H1 (cell line): ENCODE results near the gene RNF214. TPM values are rescaled to one million over a fixed set of nuclear protein-coding genes. Genes with fewer than 3 reads are reported as not detected.

Experiments
- CTCF ChIA-PET: fragments of 300-600 bp; sonication (Branson Sonifier 250); formaldehyde crosslinking; loops from one replicate; lab custom pipeline; 2021; ENCODE audit not compliant: partially characterized antibody; lab: Charles Lee
- POLR2A ChIA-PET: fragments of 300-600 bp; sonication (Branson Sonifier 250); formaldehyde crosslinking; loops from one replicate; lab custom pipeline; 2021; ENCODE audit warnings: inconsistent platforms; ENCODE audit not compliant: partially characterized antibody; lab: Charles Lee
- DNase-seq, 2 experiments: peaks; one replicate each; pipeline versions ENCODE4 v3.0.0 to v3.0.0-alpha.2; 2010 to 2022; ENCODE audit warnings: low spot score in 2 of 2, low read depth in 1 of 2, mixed read lengths in 1 of 2
- FAIRE-seq: peaks from 2 replicates; lab custom pipeline; 2011; peaks lifted over from hg19 to GRCh38; lab: Jason Lieb, UNC
- H2AFZ ChIP-seq: 2 replicates; pipeline ENCODE4 v1.8.1; 2012; ENCODE audit warnings: low read length, inconsistent platforms
- H2AK5ac ChIP-seq: 2 replicates; pipeline ENCODE4 v1.6.1; 2013; ENCODE audit warnings: low read depth, low read length
- H2BK120ac ChIP-seq: replicated peaks from 2 replicates; pipeline ENCODE3; 2013; ENCODE audit warnings: low read depth, low read length, inconsistent platforms
- H2BK12ac ChIP-seq: 2 replicates; pipeline ENCODE4 v1.6.1; 2013; ENCODE audit warnings: low read depth, low read length
- H2BK15ac ChIP-seq: 2 replicates; pipeline ENCODE4 v1.6.1; 2013; ENCODE audit warnings: low read length
- H2BK20ac ChIP-seq: 2 replicates; pipeline ENCODE4 v1.6.1; 2013; ENCODE audit warnings: low read length
- H2BK5ac ChIP-seq: 2 replicates; pipeline ENCODE4 v1.6.1; 2013; ENCODE audit warnings: low read depth, low read length
- H3K14ac ChIP-seq: 2 replicates; pipeline ENCODE4 v1.6.1; 2013; ENCODE audit warnings: inconsistent platforms; ENCODE audit not compliant: insufficient read length
- H3K18ac ChIP-seq: 2 replicates; pipeline ENCODE4 v1.6.1; 2013; ENCODE audit warnings: low read length; ENCODE audit errors: extremely low read depth
- H3K23ac ChIP-seq: 2 replicates; pipeline ENCODE4 v1.6.1; 2013; ENCODE audit warnings: inconsistent platforms; ENCODE audit not compliant: insufficient read length
- H3K23me2 ChIP-seq: 2 replicates; pipeline ENCODE4 v1.6.1; 2013; ENCODE audit warnings: low read depth, low read length
- H3K27ac ChIP-seq: 2 replicates; pipeline ENCODE4 v1.6.1; 2011; ENCODE audit warnings: low read depth, low read length, inconsistent platforms
- H3K27me3 ChIP-seq, 4 experiments: replicated peaks in 1 of 4; 1 replicate in 1 of 4; 2 replicates in 3 of 4; pipeline versions ENCODE4 v1.6.1 to v1.8.1; 2011 to 2013; ENCODE audit warnings: low read length in 3 of 4, mild to moderate bottlenecking in 3 of 4, inconsistent platforms in 2 of 4, mixed read lengths in 2 of 4, moderate library complexity in 1 of 4; ENCODE audit not compliant: control insufficient read depth in 3 of 4, insufficient read depth in 3 of 4; ENCODE audit errors: extremely low read depth in 1 of 4
- H3K36me3 ChIP-seq, 4 experiments: 2 replicates each; pipeline versions ENCODE4 v1.6.1 to v1.8.1; 2011 to 2013; ENCODE audit warnings: mild to moderate bottlenecking in 4 of 4, low read length in 3 of 4, moderate library complexity in 2 of 4, control low read depth in 1 of 4, inconsistent platforms in 1 of 4; ENCODE audit not compliant: insufficient read depth in 4 of 4, control insufficient read depth in 2 of 4
- H3K4ac ChIP-seq: replicated peaks from 2 replicates; pipeline ENCODE3; 2013; ENCODE audit warnings: low read length, low read depth, mixed read lengths, inconsistent platforms; ENCODE audit not compliant: insufficient read length
- H3K4me1 ChIP-seq, 4 experiments: replicated peaks in 1 of 4; 1 replicate in 1 of 4; 2 replicates in 3 of 4; pipeline versions ENCODE4 v1.6.1 to v1.8.1; 2011 to 2013; ENCODE audit warnings: low read length in 3 of 4, inconsistent platforms in 2 of 4, mixed read lengths in 1 of 4; ENCODE audit not compliant: insufficient read depth in 4 of 4, control insufficient read depth in 3 of 4
- H3K4me2 ChIP-seq, 2 experiments: 2 replicates each; pipeline versions ENCODE4 v1.6.1 to v1.8.1; 2011 to 2013; ENCODE audit warnings: low read depth in 2 of 2, low read length in 2 of 2, control low read depth in 1 of 2, inconsistent platforms in 1 of 2, mild to moderate bottlenecking in 1 of 2; ENCODE audit not compliant: insufficient read depth in 1 of 2
- H3K4me3 ChIP-seq, 4 experiments: fragments of 200-600, 300-600 bp in 1 of 4; sonication (generic), shearing (Covaris generic), sonication (Bioruptor Twin) in 1 of 4; 2 replicates each; pipeline versions ENCODE4 v1.5.1 to v1.8.1; 2011 to 2016; ENCODE audit warnings: low read length in 4 of 4, low read depth in 3 of 4, control low read depth in 2 of 4, inconsistent platforms in 2 of 4, mild to moderate bottlenecking in 2 of 4, mixed read lengths in 1 of 4, moderate library complexity in 1 of 4; ENCODE audit not compliant: insufficient read depth in 2 of 4; ENCODE audit errors: extremely low read depth in 1 of 4
- H3K56ac ChIP-seq: replicated peaks from 2 replicates; pipeline ENCODE3; 2013; ENCODE audit warnings: low read depth, mild to moderate bottlenecking, mixed read lengths, low read length, inconsistent platforms; ENCODE audit not compliant: insufficient read length
- H3K79me1 ChIP-seq: 2 replicates; pipeline ENCODE4 v1.6.1; 2013; ENCODE audit warnings: low read depth, low read length, control low read depth
- H3K79me2 ChIP-seq, 2 experiments: 2 replicates each; pipeline versions ENCODE4 v1.6.1 to v1.8.1; 2012 to 2013; ENCODE audit warnings: low read length in 2 of 2, mild to moderate bottlenecking in 2 of 2, inconsistent platforms in 1 of 2; ENCODE audit not compliant: insufficient read depth in 2 of 2, control insufficient read depth in 1 of 2
- H3K9ac ChIP-seq, 4 experiments: replicated peaks in 1 of 4; 1 replicate in 1 of 4; 2 replicates in 3 of 4; pipeline versions ENCODE4 v1.6.1 to v1.8.1; 2011 to 2013; ENCODE audit warnings: low read depth in 3 of 4, low read length in 3 of 4, control low read depth in 2 of 4, mild to moderate bottlenecking in 2 of 4, moderate library complexity in 2 of 4, inconsistent platforms in 1 of 4; ENCODE audit errors: extremely low read depth in 1 of 4
- H3K9me3 ChIP-seq, 2 experiments: 2 replicates each; pipeline versions ENCODE4 v1.6.1 to v1.8.1; 2012 to 2013; ENCODE audit warnings: mild to moderate bottlenecking in 2 of 2, moderate library complexity in 2 of 2, control low read depth in 1 of 2, inconsistent platforms in 1 of 2, low read depth in 1 of 2, low read length in 1 of 2, mixed read lengths in 1 of 2; ENCODE audit not compliant: insufficient read depth in 2 of 2
- H4K20me1 ChIP-seq, 2 experiments: replicated peaks in 1 of 2; 2 replicates each; pipeline versions ENCODE3 to v1.8.1; 2011 to 2013; ENCODE audit warnings: inconsistent platforms in 2 of 2, low read length in 2 of 2, mild to moderate bottlenecking in 1 of 2; ENCODE audit not compliant: insufficient read depth in 2 of 2, control insufficient read depth in 1 of 2
- H4K5ac ChIP-seq: 2 replicates; pipeline ENCODE4 v1.6.1; 2013; ENCODE audit warnings: low read length, low read depth, mixed read lengths, inconsistent platforms; ENCODE audit not compliant: insufficient read length
- H4K8ac ChIP-seq: 2 replicates; pipeline ENCODE4 v1.8.0; 2013; ENCODE audit warnings: mild to moderate bottlenecking, moderate library complexity, low read length, inconsistent platforms; ENCODE audit not compliant: insufficient read depth; ENCODE audit errors: extremely low read depth
- H4K91ac ChIP-seq: replicated peaks from 2 replicates; pipeline ENCODE3; 2013; ENCODE audit warnings: low read length, mixed read lengths, inconsistent platforms; ENCODE audit not compliant: insufficient read length
- BRCA1 ChIP-seq: IDR thresholded peaks from 2 replicates; pipeline ENCODE4 v1.6.1; 2012; ENCODE audit warnings: low read depth, low read length, improper control_type of control experiment
- GABPA ChIP-seq: IDR thresholded peaks from 2 replicates; pipeline ENCODE4 v1.6.1; 2011; ENCODE audit warnings: mild to moderate bottlenecking, low read length, moderate library complexity, borderline replicate concordance; ENCODE audit not compliant: insufficient read depth
- SIRT6 ChIP-seq: IDR thresholded peaks from one replicate; pipeline ENCODE4 v1.7.1; 2012; ENCODE audit warnings: low read length, inconsistent platforms
- SP1 ChIP-seq: IDR thresholded peaks from 2 replicates; pipeline ENCODE4 v1.6.1; 2011; ENCODE audit warnings: low read depth, low read length
- SP2 ChIP-seq: IDR thresholded peaks from 2 replicates; pipeline ENCODE4 v1.6.1; 2012; ENCODE audit warnings: mild to moderate bottlenecking, low read length, inconsistent platforms
- WGBS, 2 experiments: shearing (Covaris generic) in 1 of 2; methylation state at CpG; one replicate each; pipeline versions ENCODE4 v1.1.6 to v1.1.7; 2013 to 2015; ENCODE audit warnings: low lambda C conversion rate in 2 of 2, mixed read lengths in 2 of 2, inconsistent platforms in 1 of 2, low coverage in 1 of 2, missing lambda C conversion rate in 1 of 2; ENCODE audit not compliant: insufficient replicate concordance in 2 of 2, insufficient coverage in 1 of 2, insufficient read length in 1 of 2; ENCODE audit errors: extremely low coverage in 1 of 2, missing lambda C conversion rate in 1 of 2; 5-methylcytosine and 5-hydroxymethylcytosine counted together
- polyA plus RNA-seq, 7 experiments: library from polyadenylated mRNA; depleted of rRNA in 3 of 7; stranded (reverse) in 5 of 7; unstranded in 2 of 7; fragments of >200 nt in 5 of 7; fragments of 200-250 nt in 2 of 7; gene quantifications; 1 replicate in 5 of 7; 2 replicates in 1 of 7; 4 replicates in 1 of 7; pipeline versions ENCODE4 v1.2.1 to v1.2.3, GENCODE V29; 2011 to 2013; ENCODE audit warnings: missing spikeins in 2 of 7, mixed read lengths in 2 of 7
- total RNA-seq: library from RNA; stranded (reverse); fragmentation: NEBNext Ultra II Directional; extraction: Animal tissue kit (Norgen Biotek cat#: 25700); gene quantifications from 2 replicates; pipeline ENCODE4 v1.2.1, GENCODE V29; 2021

RNF214 gene
- total and polyA plus RNA-seq, 2 of the 8 experiments (the other 6 are each of a cell fraction or from before 2014, with no cell fraction given): 34.9 to 35.6 TPM

- CTCF ChIA-PET: interaction anchor here (13.4 to 14.0 kb wide), 2 partner anchors 11 to 37 kb away, joined by 249 to 359 read pairs; partner anchors contain the start of genes PCSK7, RNF214 and TAGLN
- H3K23ac ChIP-seq: no peak overlapping the region
- no peaks in the 10 kb centered on the region for H3K4me1 ChIP-seq
- H3K14ac ChIP-seq: no peak overlapping the region
- no peaks in the 10 kb centered on the region for H3K9me3 ChIP-seq
- H2BK120ac ChIP-seq: no peak overlapping the region
- H3K27ac ChIP-seq: no peak overlapping the region
- H4K91ac ChIP-seq: no peak overlapping the region
- H2BK12ac ChIP-seq: no peak overlapping the region
- H3K9ac ChIP-seq: no peak overlapping the region
- H4K8ac ChIP-seq: no peak overlapping the region; the same call in 1 of the 2 replicates
- H3K18ac ChIP-seq: no peak overlapping the region
- no peak overlapping the region for H3K4me2 ChIP-seq
- H2BK20ac ChIP-seq: no peak overlapping the region
- no peaks in the 10 kb centered on the region for H3K27me3 ChIP-seq
- peak overlapping the region; percentile 35; the same call in 1 of the 2 replicates for H2BK5ac ChIP-seq
- no peak overlapping the region for H3K4me3 ChIP-seq
- H4K20me1 ChIP-seq: peaks cover 0 to 5% of the 10 kb centered on the region in 2 experiments
- no peak overlapping the region for H4K5ac ChIP-seq
- no peak overlapping the region for H2AFZ ChIP-seq
- H3K4ac ChIP-seq: no peak overlapping the region
- no peak overlapping the region for H2AK5ac ChIP-seq
- FAIRE-seq (no peak), DNase-seq (no peak)
- H2BK15ac ChIP-seq: no peak overlapping the region
- POLR2A ChIA-PET: interaction anchor here (12.6 kb wide), 1 partner anchor 14 kb away, joined by 153 read pairs; the partner anchor contains the start of gene TAGLN
- no peak overlapping the region for H3K56ac ChIP-seq
- no peaks in the 10 kb centered on the region for H3K79me1 ChIP-seq
- no peaks in the 10 kb centered on the region for H3K79me2 ChIP-seq
- 90% methylated on average over 11 of the region's 13 CpGs; no CpG with 5 or more reads in 1 of the 2 experiments for WGBS, 2 experiments
- peaks cover 0 to 8% (median 3%) of the 10 kb centered on the region in 4 experiments; a peak in 3 of 8 replicates for H3K36me3 ChIP-seq
- H3K23me2 ChIP-seq: no peaks in the 10 kb centered on the region
- TF ChIP-seq GABPA (no peak), SP1 (no peak), SIRT6 (no peak), SP2 (no peak), BRCA1 (no peak)
Measured at GRCh38 chr11:117187428-117187798, 45.1 kb upstream of the RNF214 start.
